ENCODE measurements around the gene GCA. TPM values are rescaled to one million over a fixed set of nuclear protein-coding genes. Genes with fewer than 3 reads are reported as not detected.

The GCA gene
- total RNA-seq, 1 donor from 2014 or later: 92.6 TPM

- H3K27ac Mint-ChIP-seq: peak within 1 kb of the TSS; percentile 94
- H3K36me3 Mint-ChIP-seq (ENCODE audit: insufficient read depth): no peaks in the 10 kb centered on the region
- TF ChIP-seq, protein P1, sequence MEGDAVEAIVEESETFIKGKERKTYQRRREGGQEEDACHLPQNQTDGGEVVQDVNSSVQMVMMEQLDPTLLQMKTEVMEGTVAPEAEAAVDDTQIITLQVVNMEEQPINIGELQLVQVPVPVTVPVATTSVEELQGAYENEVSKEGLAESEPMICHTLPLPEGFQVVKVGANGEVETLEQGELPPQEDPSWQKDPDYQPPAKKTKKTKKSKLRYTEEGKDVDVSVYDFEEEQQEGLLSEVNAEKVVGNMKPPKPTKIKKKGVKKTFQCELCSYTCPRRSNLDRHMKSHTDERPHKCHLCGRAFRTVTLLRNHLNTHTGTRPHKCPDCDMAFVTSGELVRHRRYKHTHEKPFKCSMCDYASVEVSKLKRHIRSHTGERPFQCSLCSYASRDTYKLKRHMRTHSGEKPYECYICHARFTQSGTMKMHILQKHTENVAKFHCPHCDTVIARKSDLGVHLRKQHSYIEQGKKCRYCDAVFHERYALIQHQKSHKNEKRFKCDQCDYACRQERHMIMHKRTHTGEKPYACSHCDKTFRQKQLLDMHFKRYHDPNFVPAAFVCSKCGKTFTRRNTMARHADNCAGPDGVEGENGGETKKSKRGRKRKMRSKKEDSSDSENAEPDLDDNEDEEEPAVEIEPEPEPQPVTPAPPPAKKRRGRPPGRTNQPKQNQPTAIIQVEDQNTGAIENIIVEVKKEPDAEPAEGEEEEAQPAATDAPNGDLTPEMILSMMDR (IDR thresholded peaks at IDR 0.05; ENCODE audit: unreplicated experiment): peak; percentile 43
- H3K4me1 Mint-ChIP-seq (ENCODE audit: low read depth): peaks cover 12% of the 10 kb centered on the region
- H3K9me3 Mint-ChIP-seq (ENCODE audit: low read depth): peaks cover 4% of the 10 kb centered on the region
- peak; percentile 47 for DNase-seq (ENCODE audit: low spot score, unreplicated experiment)
- peak within 1 kb of the TSS; percentile 81 for H3K4me3 Mint-ChIP-seq (ENCODE audit: low read depth)
- H3K27me3 Mint-ChIP-seq: no peaks in the 10 kb centered on the region
Measured at GRCh38 chr2:162318328-162319180, 25.4 kb upstream of the GCA start, which contains the start of gene IFIH1. TSS of gene IFIH1 (minus strand) at chr2:162318684. CDS start at chr2:162318307, 377 bp downstream.

- Mint-ChIP-seq H3K36me3 (ENCODE audit: insufficient read depth) (no peaks in the 10 kb centered on the region), H3K4me3 (ENCODE audit: low read depth) (no peak overlapping the region), H3K27ac (no peak overlapping the region), H3K4me1 (ENCODE audit: low read depth) (peaks cover 10% of the 10 kb centered on the region), H3K9me3 (ENCODE audit: low read depth) (no peaks in the 10 kb centered on the region), H3K27me3 (no peaks in the 10 kb centered on the region)
- no peak for DNase-seq (ENCODE audit: low spot score, unreplicated experiment)
- TF ChIP-seq, protein P1 (IDR thresholded peaks at IDR 0.05; ENCODE audit: unreplicated experiment): no peak
Measured at GRCh38 chr2:162320864-162321517, 22.9 kb upstream of the GCA start.

- no peaks in the 10 kb centered on the region for H3K27me3 Mint-ChIP-seq
- peaks cover 1% of the 10 kb centered on the region for H3K36me3 Mint-ChIP-seq (ENCODE audit: insufficient read depth)
- no peaks in the 10 kb centered on the region for H3K4me1 Mint-ChIP-seq (ENCODE audit: low read depth)
- TF ChIP-seq, protein P1 (IDR thresholded peaks at IDR 0.05; ENCODE audit: unreplicated experiment): no peak
- H3K9me3 Mint-ChIP-seq (ENCODE audit: low read depth): peaks cover 6% of the 10 kb centered on the region
- no peak overlapping the region for H3K4me3 Mint-ChIP-seq (ENCODE audit: low read depth)
- no peak for DNase-seq (ENCODE audit: low spot score, unreplicated experiment)
- H3K27ac Mint-ChIP-seq: no peak overlapping the region
Measured at GRCh38 chr2:162324953-162325352, 19.0 kb upstream of the GCA start.

DNA sequence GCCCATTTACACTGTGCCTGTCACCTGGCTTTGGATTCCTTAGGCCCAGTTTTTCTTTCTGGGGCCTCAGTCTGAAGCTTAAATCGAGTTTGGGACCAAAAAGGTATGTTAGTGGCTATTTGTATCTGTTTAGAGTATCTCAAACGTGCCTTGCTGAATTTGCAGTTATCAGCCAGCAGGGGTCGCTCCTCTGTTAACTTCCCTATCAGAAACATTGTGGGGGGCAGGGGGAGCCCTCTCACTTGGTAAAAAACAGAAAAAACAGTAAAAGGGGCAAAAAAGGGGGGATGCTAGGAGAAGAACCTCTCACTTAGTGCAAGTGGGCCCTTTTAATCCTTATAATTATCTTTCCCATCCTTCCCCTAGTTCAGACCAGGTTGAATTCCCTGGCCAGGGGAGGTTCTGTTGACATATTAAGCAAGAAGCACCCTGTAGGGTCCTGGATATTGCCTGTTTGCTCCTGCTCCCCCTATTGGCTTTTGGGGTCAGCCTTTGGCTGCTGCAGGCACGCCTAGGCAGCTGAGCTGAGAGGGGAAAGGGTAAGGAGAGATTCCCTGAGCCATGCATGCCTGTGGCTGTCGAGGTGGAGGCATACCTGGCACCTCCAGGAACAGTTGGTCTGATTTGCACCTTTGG lies 16.7 kb upstream of the GCA start:
- Mint-ChIP-seq H3K9me3 (ENCODE audit: low read depth) (peaks cover 6% of the 10 kb centered on the region), H3K27me3 (no peaks in the 10 kb centered on the region), H3K36me3 (ENCODE audit: insufficient read depth) (peaks cover 1% of the 10 kb centered on the region), H3K4me3 (ENCODE audit: low read depth) (no peak overlapping the region), H3K27ac (no peak overlapping the region), H3K4me1 (ENCODE audit: low read depth) (no peaks in the 10 kb centered on the region)
- TF ChIP-seq, protein P1 (IDR thresholded peaks at IDR 0.05; ENCODE audit: unreplicated experiment): peak; percentile 45
- no peak for DNase-seq (ENCODE audit: low spot score, unreplicated experiment)

DNA sequence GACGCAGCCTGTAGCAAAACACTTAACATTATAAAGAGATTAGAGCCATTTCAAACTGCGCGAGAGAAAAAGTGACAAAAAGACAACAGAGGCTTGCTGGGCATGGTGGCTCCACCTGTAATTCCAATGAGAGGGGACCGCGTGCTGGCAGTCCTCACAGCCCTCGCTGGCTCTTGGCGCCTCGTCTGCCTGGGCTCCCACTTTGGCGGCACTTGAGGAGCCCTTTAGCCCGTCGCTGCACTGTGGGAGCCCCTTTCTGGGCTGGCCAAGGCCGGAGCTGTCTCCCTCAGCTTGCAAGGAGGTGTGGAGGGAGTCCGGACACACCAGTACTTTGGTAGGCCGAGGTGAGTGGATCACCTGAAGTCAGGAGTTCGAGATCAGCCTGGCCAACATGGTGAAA lies 16.1 kb upstream of the GCA start:
- no peak overlapping the region for H3K27ac Mint-ChIP-seq
- peaks cover 6% of the 10 kb centered on the region for H3K9me3 Mint-ChIP-seq (ENCODE audit: low read depth)
- TF ChIP-seq, protein P1 (IDR thresholded peaks at IDR 0.05; ENCODE audit: unreplicated experiment): no peak
- H3K36me3 Mint-ChIP-seq (ENCODE audit: insufficient read depth): peaks cover 1% of the 10 kb centered on the region
- no peak overlapping the region for H3K4me3 Mint-ChIP-seq (ENCODE audit: low read depth)
- H3K4me1 Mint-ChIP-seq (ENCODE audit: low read depth): no peaks in the 10 kb centered on the region
- DNase-seq (ENCODE audit: low spot score, unreplicated experiment): no peak
- H3K27me3 Mint-ChIP-seq: no peaks in the 10 kb centered on the region

Measured in progenitor cell of endocrine pancreas (in vitro differentiated cells).